SH-SY5Y (cell line): ENCODE measurements around the gene ADORA2B.

Experiments used
- GATA2 ChIP-seq: IDR thresholded peaks from 2 replicates; pipeline ENCODE4 v1.6.1; 2011; ENCODE audit warnings: mild to moderate bottlenecking, low read depth, low read length
- GATA3 ChIP-seq: IDR thresholded peaks from 2 replicates; pipeline ENCODE4 v1.6.1; 2011; ENCODE audit warnings: low read depth, mild to moderate bottlenecking, low read length, moderate library complexity

GRCh38 chr17:15920758-15921239 is 24.1 kb upstream of the ADORA2B start:
- TF ChIP-seq GATA3 (no peak), GATA2 (no peak)
